ENCODE data around the gene HIF1AN. TPM values are rescaled to one million over a fixed set of nuclear protein-coding genes. Genes with fewer than 3 reads are reported as not detected.

The HIF1AN gene
- total RNA-seq, 3 donors from 2014 or later = 11.4 to 20.6 (median 15.4) TPM

DNA sequence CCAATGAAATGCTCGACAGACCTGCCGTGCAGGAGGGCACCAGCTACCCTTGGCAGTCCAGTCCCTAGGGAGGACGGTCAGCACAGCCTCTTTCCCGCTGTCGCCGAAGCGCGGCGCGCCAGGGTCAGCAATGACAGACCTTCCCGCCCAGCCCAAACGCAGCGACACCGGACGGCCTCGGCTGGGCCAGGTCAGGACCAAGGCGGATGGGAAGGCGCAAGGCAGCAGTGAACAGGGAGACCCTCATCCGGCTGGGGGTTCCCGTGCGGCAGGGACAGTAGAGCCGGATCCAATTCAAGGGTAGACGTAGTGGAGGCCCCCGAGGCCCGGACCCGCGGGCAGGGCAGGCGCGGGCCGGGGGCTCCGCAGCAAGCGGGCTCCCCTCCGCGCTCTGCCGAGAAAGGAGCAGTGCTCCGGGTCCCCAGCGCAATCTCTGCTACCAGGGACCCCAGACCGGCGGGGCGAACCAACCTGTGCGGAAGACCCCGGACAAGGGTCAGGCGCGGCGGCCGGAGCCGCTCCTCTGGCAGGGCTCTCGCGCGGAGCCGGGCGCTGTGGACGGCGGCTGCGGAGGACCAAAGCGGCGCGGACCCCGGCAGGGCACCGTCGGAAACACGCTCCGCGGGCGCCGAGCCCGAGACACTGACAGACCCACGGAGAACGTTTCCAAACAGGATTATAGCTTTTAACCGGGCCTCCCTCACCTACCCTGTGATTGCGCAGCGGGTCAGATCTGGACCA lies 16.3 kb upstream of the HIF1AN start, which contains the start of gene SEC31B:
SEC31B (minus strand) TSS at position 551 of the 741 bp plus-strand sequence. CDS start 2,909 bp downstream, outside the sequence.
- TF ChIP-seq, protein P1, sequence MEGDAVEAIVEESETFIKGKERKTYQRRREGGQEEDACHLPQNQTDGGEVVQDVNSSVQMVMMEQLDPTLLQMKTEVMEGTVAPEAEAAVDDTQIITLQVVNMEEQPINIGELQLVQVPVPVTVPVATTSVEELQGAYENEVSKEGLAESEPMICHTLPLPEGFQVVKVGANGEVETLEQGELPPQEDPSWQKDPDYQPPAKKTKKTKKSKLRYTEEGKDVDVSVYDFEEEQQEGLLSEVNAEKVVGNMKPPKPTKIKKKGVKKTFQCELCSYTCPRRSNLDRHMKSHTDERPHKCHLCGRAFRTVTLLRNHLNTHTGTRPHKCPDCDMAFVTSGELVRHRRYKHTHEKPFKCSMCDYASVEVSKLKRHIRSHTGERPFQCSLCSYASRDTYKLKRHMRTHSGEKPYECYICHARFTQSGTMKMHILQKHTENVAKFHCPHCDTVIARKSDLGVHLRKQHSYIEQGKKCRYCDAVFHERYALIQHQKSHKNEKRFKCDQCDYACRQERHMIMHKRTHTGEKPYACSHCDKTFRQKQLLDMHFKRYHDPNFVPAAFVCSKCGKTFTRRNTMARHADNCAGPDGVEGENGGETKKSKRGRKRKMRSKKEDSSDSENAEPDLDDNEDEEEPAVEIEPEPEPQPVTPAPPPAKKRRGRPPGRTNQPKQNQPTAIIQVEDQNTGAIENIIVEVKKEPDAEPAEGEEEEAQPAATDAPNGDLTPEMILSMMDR (IDR thresholded peaks at IDR 0.05) = no peak
- TF ChIP-seq POLR2AphosphoS5 (IDR thresholded peaks at IDR 0.05) (no peak), POLR2A (IDR thresholded peaks at IDR 0.05) (no peak)
- Histone ChIP-seq H3K9me3 (no peaks in the 10 kb centered on the region), H3K27ac (no peak within 1 kb of the TSS), H3K36me3 (no peaks in the 10 kb centered on the region), H3K4me1 (no peaks in the 10 kb centered on the region), H3K27me3 (no peaks in the 10 kb centered on the region), H3K4me3 (peak within 1 kb of the TSS; percentile 38 to 54 (median 40))
- DNase-seq (ENCODE audit: low spot score in 2 of 2) = no peak
- intact Hi-C loops (cut with DNase I; ENCODE audit: low total_unique reads) = loop anchor here (10.0 kb wide), 1 partner anchor 905 kb away; no protein-coding TSS in a partner anchor

- TF ChIP-seq, protein P1 (IDR thresholded peaks at IDR 0.05) = no peak
- no peak for TF ChIP-seq POLR2A (IDR thresholded peaks at IDR 0.05)
- no peak for TF ChIP-seq POLR2AphosphoS5 (IDR thresholded peaks at IDR 0.05)
- no peaks in the 10 kb centered on the region for H3K9me3 ChIP-seq
- no peaks in the 10 kb centered on the region for H3K36me3 ChIP-seq
- no peak overlapping the region for H3K4me3 ChIP-seq
- no peak for DNase-seq (ENCODE audit: low spot score in 2 of 2)
- H3K27ac ChIP-seq = no peak overlapping the region
- intact Hi-C loops (cut with DNase I; ENCODE audit: low total_unique reads) = no loop called here
- H3K4me1 ChIP-seq = no peaks in the 10 kb centered on the region
- H3K27me3 ChIP-seq = no peaks in the 10 kb centered on the region
Observed at GRCh38 chr10:100520811-100521210, 14.9 kb upstream of the HIF1AN start.

DNA sequence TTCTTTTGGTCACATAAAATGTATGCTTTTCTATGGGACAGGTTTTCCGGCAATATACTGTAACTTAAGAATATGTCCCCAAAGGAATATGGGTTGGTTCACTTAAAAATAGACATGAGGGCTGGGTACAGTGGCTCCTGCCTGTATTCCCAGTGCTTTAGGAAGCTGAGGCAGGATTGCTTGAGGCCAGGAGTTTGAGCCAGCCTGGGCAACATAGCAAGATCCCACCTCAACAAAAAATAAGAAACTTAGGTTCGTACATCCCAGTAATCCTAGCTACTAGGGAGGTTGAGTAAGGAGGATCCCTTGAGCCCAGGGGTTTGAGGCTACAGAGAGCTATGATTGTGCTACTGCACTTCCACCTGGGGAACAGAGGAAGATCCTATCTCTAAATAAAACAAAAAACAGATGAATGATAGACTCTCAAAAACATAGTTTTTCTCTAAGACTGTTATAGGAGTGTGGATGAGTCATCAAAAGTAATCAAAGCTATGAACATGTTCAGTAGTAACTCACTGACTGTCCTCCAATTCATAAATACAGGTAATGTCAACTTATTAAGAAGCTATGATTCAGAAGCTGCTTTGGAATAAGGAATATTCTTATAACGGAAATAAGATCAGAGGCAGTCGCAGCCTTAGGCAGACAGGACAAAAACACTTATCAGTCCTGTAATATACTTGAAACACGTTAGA lies 13.5 kb upstream of the HIF1AN start:
- Histone ChIP-seq H3K27ac (no peak overlapping the region), H3K36me3 (no peaks in the 10 kb centered on the region), H3K4me3 (no peak overlapping the region), H3K9me3 (no peaks in the 10 kb centered on the region), H3K4me1 (no peaks in the 10 kb centered on the region), H3K27me3 (no peaks in the 10 kb centered on the region)
- intact Hi-C loops (cut with DNase I; ENCODE audit: low total_unique reads) = no loop called here
- DNase-seq (ENCODE audit: low spot score in 2 of 2) = no peak
- TF ChIP-seq POLR2A (IDR thresholded peaks at IDR 0.05) = no peak
- TF ChIP-seq POLR2AphosphoS5 (IDR thresholded peaks at IDR 0.05) = no peak
- TF ChIP-seq, protein P1 (IDR thresholded peaks at IDR 0.05) = no peak

- DNase-seq (ENCODE audit: low spot score in 2 of 2) = no peak
- TF ChIP-seq POLR2AphosphoS5 (IDR thresholded peaks at IDR 0.05) (no peak), POLR2A (IDR thresholded peaks at IDR 0.05) (no peak)
- TF ChIP-seq, protein P1 (IDR thresholded peaks at IDR 0.05) = no peak
- intact Hi-C loops (cut with DNase I; ENCODE audit: low total_unique reads) = no loop called here
- no peaks in the 10 kb centered on the region for H3K9me3 ChIP-seq
- no peaks in the 10 kb centered on the region for H3K27me3 ChIP-seq
- H3K4me1 ChIP-seq = peaks cover 0 to 1% of the 10 kb centered on the region in 2 donors
- no peaks in the 10 kb centered on the region for H3K36me3 ChIP-seq
- no peak overlapping the region for H3K27ac ChIP-seq
- no peak overlapping the region for H3K4me3 ChIP-seq
Observed at GRCh38 chr10:100522945-100523344, 12.8 kb upstream of the HIF1AN start.

GRCh38 chr10:100524206-100524605 lies 11.5 kb upstream of the HIF1AN start:
- no peak overlapping the region for H3K27ac ChIP-seq
- H3K4me3 ChIP-seq = no peak overlapping the region
- no peaks in the 10 kb centered on the region for H3K27me3 ChIP-seq
- intact Hi-C loops (cut with DNase I; ENCODE audit: low total_unique reads) = no loop called here
- H3K36me3 ChIP-seq = no peaks in the 10 kb centered on the region
- H3K4me1 ChIP-seq = peaks cover 0 to 8% of the 10 kb centered on the region in 2 donors
- no peaks in the 10 kb centered on the region for H3K9me3 ChIP-seq
- TF ChIP-seq POLR2A (IDR thresholded peaks at IDR 0.05) (no peak), POLR2AphosphoS5 (IDR thresholded peaks at IDR 0.05) (no peak)
- TF ChIP-seq, protein P1 (IDR thresholded peaks at IDR 0.05) = no peak
- no peak for DNase-seq (ENCODE audit: low spot score in 2 of 2)

All from breast epithelium (tissue), 4 donors.